Hematopoietic multipotent progenitor cell treated with erythropoietin and hydrocortisone succinate and interleukin-3 and kit ligand, for 6 days (in vitro differentiated cells): ENCODE measurements around the gene BPHL.
"Not testable (repeated sequence)": the region's sequence is repeated elsewhere in the genome, so short reads cannot be mapped to it uniquely, and the experiment has no call there.

ENCODE experiments used
- DNase-seq: peaks from one replicate; pipeline ENCODE4 v3.0.0-alpha.2; 2015

Gene BPHL

DNA sequence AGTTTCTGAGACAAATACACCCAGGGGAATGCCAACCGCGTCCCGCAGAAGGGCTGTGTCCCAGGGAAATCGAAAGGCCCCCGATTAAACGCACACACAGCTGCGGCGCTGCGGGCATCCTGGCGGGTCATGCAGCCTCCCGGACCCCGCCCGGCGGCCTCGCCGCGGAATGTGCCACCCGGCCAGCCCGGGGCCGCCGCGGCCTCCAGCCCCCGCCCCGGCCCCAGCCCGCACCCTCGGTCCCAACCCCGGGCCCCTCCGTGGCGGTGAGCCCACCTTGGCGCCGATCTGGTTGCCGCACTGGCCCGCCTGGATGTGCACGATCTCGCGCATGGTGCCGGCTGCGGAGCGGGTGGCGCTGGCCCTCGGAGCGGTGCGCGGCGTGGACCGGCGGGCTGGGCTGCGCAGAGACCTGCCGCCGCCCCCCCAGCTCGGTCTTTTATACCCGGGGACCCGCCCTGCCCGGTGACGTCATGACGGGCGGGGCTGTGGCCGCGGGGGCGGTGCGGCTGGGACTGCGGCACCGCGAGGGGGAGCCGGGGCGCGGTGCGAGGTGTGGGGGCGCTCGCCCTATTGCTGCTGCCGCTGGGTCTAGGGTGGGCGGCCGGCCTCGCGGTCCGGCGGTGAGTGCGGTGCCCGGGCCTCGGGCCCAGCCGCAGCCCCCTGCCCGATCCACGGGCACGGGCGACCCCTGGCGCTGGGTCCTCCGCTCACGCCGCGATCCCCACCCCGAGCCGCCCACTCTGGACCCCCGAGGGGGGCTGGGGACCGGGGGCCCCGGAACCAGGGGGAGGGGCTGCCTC is 38.8 kb downstream of the BPHL start, which contains the start of gene TUBB2A:
TUBB2A (minus strand) TSS at position 414 of the 803 bp plus-strand sequence; CDS start at position 333, 81 bp downstream.
- DNase-seq = peak; percentile 86

DNA sequence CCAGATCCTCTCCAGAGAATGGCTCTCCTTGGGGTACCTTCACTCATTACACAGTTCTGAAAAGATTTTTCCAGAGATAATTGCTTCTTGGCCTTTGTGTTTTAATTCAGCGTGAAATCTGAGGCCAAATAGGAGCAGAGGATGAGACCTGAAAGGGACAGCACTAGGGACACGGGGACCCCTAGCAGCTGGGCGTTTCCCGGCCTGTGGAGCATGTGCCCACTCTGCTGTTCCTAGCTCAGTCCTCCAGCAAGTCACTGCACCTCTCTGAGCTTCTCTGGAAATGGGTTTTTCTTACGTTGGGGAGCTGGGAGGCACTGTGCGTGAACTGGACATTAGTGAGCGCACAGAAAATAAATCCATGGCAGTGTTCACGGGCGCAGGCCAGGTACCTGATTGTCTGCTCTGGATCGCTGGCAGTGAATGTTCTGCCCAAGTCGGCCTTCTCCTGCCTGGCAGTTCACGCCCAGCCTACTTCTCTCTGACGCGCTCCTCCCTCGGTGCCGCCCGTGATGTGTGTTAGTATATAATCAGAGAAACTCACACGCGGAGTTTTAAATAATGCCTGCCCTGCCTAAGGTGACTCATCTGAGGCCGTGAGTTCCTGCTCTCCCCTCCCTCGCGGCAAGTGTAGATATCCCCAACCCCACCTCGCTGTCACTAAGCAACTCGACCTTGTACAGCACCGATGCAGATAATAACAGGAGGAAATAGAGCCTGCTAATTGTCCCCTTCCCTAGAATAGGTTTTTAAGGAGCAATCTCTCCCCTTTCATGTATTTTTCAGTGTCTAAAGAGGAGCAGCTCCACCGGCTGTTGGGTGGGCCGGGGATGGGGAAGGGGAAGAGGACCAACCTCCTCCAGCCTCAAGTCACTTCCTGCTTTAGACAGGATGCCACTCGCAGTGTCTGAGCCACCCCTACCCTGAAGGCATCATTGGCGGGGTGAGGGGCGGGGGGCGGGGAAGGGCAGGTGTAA is 41.6 kb downstream of the BPHL start:
- peak; percentile 96 for DNase-seq

DNA sequence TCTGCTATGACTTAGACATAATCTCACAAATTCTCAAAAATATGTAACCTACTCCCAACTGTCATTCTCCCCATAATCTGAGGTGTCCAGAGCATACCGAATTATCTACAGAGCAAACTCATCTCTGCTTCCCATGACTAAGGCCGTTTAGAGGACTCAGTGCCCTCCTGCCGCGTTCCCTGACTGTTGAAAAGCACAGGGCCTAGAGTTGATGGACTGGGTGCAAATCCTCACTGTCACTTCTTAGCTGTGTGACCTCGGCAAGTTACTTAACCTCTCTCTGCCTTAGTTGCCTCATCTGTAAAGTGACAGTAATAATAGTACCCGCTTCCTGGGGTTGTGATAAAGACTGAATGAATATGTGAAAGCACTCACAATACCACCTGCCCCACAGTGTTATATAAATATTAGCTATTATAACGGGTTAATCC is 43.6 kb downstream of the BPHL start:
- DNase-seq = peak; percentile 73

GRCh38 chr6:3162565-3163247 is 44.2 kb downstream of the BPHL start:
- DNase-seq = peak; percentile 82

DNA sequence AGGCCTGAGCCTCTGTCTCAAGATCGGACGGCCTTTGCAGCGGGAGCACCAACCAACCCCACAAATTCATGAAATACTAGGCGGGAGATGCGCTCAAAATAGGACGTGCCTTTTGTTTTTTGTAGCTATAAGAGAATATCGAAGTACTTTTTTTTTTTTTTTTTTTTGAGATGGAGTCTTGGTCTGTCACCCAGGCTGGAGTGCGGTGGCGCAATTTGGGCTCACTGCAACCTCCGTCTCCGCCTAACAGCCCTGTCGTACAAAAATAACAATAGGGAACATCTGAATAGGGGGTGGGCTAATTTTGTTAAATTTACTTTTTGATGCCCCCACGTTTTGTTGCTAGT is 44.7 kb downstream of the BPHL start:
- no peak for DNase-seq

DNA sequence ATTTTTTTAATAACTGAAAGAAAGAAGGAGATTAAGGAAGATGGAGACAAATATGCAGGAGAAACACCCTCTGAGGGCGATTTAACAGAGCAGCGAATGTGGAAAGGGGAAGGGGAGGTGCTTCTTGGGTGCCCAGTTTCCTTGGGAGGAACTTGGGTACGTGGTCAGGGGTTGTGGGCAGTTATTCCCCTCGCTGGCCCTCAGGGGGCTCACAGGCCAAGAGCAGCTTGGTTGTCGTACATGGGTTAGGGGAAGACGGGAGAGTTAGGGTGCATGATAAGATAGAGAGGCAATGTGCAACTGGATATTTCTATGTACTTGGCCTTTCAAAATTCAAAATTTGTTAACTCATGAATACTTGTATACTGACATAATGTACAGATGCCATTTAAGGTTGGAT is 45.9 kb downstream of the BPHL start:
- no peak for DNase-seq

GRCh38 chr6:3165631-3166534 is 47.4 kb downstream of the BPHL start:
- peak; percentile 32 for DNase-seq

- not testable (repeated sequence) for DNase-seq
Observed at GRCh38 chr6:3166535-3167225, 48.2 kb downstream of the BPHL start.

- not testable (repeated sequence) for DNase-seq
Observed at GRCh38 chr6:3168046-3168445, 49.5 kb downstream of the BPHL start.

DNA sequence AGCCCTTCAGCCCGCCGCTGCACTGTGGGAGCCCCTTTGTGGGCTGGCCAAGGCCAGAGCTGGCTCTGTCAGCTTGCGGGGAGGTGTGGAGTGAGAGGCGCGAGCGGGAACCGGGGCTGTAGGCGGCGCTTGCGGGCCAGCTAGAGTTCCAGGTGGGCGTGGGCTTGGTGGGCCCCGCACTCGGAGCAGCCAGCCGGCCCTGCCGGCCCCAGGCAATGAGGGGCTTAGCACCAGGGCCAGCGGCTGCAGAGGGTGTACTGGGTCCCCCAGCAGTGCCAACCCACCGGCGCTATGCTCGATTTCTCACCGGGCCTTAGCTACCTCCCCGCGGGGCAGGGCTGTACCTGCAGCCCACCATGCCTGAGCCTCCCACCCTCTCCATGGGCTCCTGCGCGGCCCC is 52.2 kb downstream of the BPHL start:
- not testable (repeated sequence) for DNase-seq

- not testable (repeated sequence) for DNase-seq
Observed at GRCh38 chr6:3171313-3172175, 53.0 kb downstream of the BPHL start.

GRCh38 chr6:3172789-3173188 is 54.3 kb downstream of the BPHL start:
- not testable (repeated sequence) for DNase-seq

DNA sequence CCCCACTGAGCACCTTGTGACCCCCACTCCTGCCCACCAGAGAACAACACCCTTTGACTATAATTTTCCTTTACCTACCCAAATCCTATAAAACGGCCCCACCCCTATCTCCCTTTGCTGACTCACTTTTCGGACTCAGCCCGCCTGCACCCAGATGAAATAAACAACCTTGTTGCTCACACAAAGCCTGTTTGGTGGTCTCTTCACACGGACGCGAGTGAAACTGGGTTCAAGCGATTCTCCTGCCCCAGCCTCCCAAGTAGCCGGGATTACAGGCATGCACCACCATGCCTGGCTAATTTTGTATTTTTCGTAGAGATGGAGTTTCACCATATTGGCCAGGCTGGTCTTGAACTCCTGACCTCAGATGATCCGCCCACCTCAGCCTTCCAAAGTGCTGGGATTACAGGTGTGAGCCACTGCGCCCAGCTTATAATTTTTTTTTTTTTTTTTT is 55.2 kb downstream of the BPHL start:
- DNase-seq = not testable (repeated sequence)

- DNase-seq = no peak
Observed at GRCh38 chr6:3175715-3176402, 57.3 kb downstream of the BPHL start.

DNA sequence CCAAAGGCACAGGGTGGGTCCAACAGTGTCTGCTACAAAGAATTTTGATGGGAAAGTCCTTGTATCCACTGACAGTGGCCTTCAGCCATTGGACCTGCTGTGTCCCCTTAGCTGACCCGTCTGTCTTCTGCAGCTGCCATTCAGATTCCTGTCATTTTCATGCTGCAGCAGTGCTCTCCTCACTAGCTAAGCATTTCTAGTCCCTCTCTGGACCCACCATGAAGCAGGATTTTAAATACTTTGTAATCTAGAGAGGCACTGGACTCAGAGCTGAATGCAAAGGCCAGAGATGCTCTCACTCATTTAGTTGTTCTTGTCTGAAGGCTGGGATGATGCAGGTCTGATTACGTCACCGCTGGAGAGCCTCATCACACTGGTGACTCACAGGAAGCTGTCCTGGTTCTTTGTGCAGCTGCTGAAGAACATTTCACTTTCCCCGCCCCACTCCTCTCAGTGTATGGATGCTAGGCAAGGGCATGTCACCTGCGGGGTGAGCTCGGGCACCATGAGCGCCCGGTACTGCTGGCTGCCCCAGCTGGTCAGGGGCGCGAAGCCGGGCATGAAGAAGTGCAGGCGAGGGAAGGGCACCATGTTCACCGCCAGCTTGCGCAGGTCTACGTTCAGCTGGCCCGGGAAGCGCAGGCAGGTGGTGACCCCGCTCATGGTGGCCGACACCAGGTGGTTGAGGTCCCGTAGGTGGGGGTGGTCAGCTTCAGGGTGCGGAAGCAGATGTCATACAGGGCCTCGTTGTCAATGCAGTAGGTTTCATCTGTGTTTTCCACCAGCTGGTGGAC is 58.2 kb downstream of the BPHL start:
- DNase-seq = peak; percentile 48

DNA sequence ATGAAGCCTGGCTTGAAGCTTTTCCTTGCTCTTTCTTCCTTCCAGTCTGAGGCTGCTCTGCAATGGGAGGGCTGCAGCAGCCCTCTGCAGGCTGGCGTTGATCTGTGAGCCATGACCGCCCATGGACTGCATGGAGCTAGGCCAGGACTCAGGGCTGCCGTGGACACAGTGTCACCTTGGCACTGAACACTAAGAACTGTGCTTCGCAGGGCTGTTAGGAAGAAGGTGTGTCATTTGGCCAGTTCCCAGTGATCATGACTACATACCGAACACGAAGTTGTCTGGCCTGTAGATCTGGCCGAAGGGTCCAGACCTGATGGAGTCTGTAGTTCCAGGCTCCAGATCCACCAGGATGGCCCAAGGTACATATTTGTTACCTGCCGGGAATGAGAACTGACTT is 60.2 kb downstream of the BPHL start:
- not testable (repeated sequence) for DNase-seq

- not testable (repeated sequence) for DNase-seq
Observed at GRCh38 chr6:3179945-3180344, 61.4 kb downstream of the BPHL start.

DNA sequence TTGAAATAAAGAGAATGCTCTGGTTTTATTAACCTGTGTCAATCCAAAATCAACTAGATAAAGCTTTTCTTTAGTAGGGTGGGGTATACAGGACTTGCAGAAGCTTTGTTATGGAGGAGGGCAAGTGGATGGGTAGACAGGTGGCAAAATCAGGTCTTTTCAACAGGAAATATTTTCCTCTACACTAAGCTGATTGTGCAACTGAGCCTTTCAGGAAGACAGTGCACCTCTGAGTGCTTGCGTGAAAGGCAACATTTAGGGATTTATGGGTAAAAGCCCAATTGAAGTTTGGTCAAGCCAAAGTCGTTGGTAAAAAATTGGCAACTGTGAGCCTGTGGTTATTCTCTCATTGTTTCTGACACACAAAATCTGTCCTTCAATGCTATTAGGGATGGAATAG is 62.6 kb downstream of the BPHL start:
- no peak for DNase-seq

- no peak for DNase-seq
Observed at GRCh38 chr6:3183066-3183465, 64.6 kb downstream of the BPHL start.
